PC-9 (cell line): ENCODE results near the gene CNDP1. TPM values are rescaled to one million over a fixed set of nuclear protein-coding genes. Genes with fewer than 3 reads are reported as not detected.

Experiments
- BruUV-seq: library from RNA; stranded (reverse); fragments of 400-500 nt; replicated peaks from 2 replicates; lab custom pipeline; 2021; lab: Mats Ljungman, UMichigan
- CTCF ChIA-PET: fragments of 300-600 bp; sonication (Branson Sonifier 250); formaldehyde crosslinking; loops from one replicate; lab custom pipeline; 2022; ENCODE audit warnings: antibody characterized with exemption; lab: Charles Lee
- POLR2A ChIA-PET: fragments of 300-600 bp; sonication (Branson Sonifier 250); formaldehyde crosslinking; loops from one replicate; lab custom pipeline; 2022; ENCODE audit warnings: antibody characterized with exemption; ENCODE audit not compliant: unreplicated experiment; lab: Charles Lee
- DNase-seq, 2 experiments: peaks; one replicate each; pipeline versions ENCODE4 v3.0.0 to v3.0.0-alpha.2; 2015 to 2022; ENCODE audit warnings: mixed read lengths in 1 of 2
- H2AFZ ChIP-seq: fragments of 200-600 bp; sonication (generic); 2 replicates; pipeline ENCODE4 v1.8.1; 2017; ENCODE audit warnings: antibody characterized with exemption
- H3F3A ChIP-seq: fragments of 200-600 bp; sonication (generic); 2 replicates; pipeline ENCODE4 v1.8.1; 2017; ENCODE audit warnings: antibody characterized with exemption, mild to moderate bottlenecking, low read depth; ENCODE audit not compliant: insufficient read depth
- H3K27ac ChIP-seq: fragments of 200-600 bp; sonication (generic); 2 replicates; pipeline ENCODE4 v1.6.1; 2016; ENCODE audit warnings: mixed run types
- H3K27me3 ChIP-seq: fragments of 200-600 bp; sonication (generic); 2 replicates; pipeline ENCODE4 v1.6.1; 2016; ENCODE audit warnings: low read depth, mixed run types; ENCODE audit not compliant: insufficient read depth
- H3K36me3 ChIP-seq: fragments of 200-600 bp; sonication (generic); 2 replicates; pipeline ENCODE4 v1.6.1; 2016; ENCODE audit warnings: low read depth, mixed run types
- H3K4me1 ChIP-seq: fragments of 200-600 bp; sonication (generic); replicated peaks from 2 replicates; pipeline ENCODE4 v1.6.1; 2016; ENCODE audit warnings: mixed run types; ENCODE audit not compliant: insufficient read depth
- H3K4me2 ChIP-seq: fragments of 200-600 bp; sonication (generic); 2 replicates; pipeline ENCODE4 v1.6.1; 2017; ENCODE audit warnings: mixed run types
- H3K4me3 ChIP-seq: fragments of 200-600 bp; sonication (generic); 2 replicates; pipeline ENCODE4 v1.6.1; 2016; ENCODE audit warnings: mixed run types
- H3K79me2 ChIP-seq: fragments of 200-600 bp; sonication (generic); 2 replicates; pipeline ENCODE4 v1.6.1; 2017; ENCODE audit warnings: low read depth, mixed run types
- H3K9me2 ChIP-seq: fragments of 200-600 bp; sonication (generic); 2 replicates; pipeline ENCODE4 v1.8.1; 2017; ENCODE audit warnings: mild to moderate bottlenecking; ENCODE audit not compliant: insufficient read depth
- H3K9me3 ChIP-seq: fragments of 200-600 bp; sonication (generic); 2 replicates; pipeline ENCODE4 v1.8.1; 2016; ENCODE audit warnings: low read depth; ENCODE audit not compliant: insufficient read depth
- H4K20me1 ChIP-seq: fragments of 200-600 bp; sonication (generic); 2 replicates; pipeline ENCODE4 v1.8.1; 2017; ENCODE audit not compliant: insufficient read depth
- CTCF ChIP-seq: fragments of 200-600 bp; sonication (generic); conservative IDR thresholded peaks from 2 replicates; pipeline ENCODE4 v1.6.1; 2017; ENCODE audit warnings: mixed run types, antibody characterized with exemption, mild to moderate bottlenecking, moderate library complexity
- EZH2 ChIP-seq: fragments of 200-600 bp; sonication (generic); IDR thresholded peaks from 2 replicates; pipeline ENCODE4 v1.8.0; 2017; ENCODE audit warnings: antibody characterized with exemption, low read depth
- intact Hi-C: fragments of 100-400 bp; cut with micrococcal nuclease; formaldehyde crosslinking; loops from one replicate; pipeline ENCODE4 v1.10.0; 2022; ENCODE audit not compliant: unreplicated experiment
- total RNA-seq: library from RNA; stranded (reverse); gene quantifications from 2 replicates; pipeline ENCODE4 v1.2.3, GENCODE V29; 2021

Gene CNDP1
- total RNA-seq, 1 experiment from 2014 or later: not detected

- no peak for TF ChIP-seq CTCF
- no peak for TF ChIP-seq EZH2
- Histone ChIP-seq H3K4me1 (no peaks in the 10 kb centered on the region), H4K20me1 (no peaks in the 10 kb centered on the region), H2AFZ (no peak overlapping the region), H3K9me3 (no peaks in the 10 kb centered on the region), H3K79me2 (no peaks in the 10 kb centered on the region), H3F3A (0 out of 2 replicates have a peak, but pooled peaks cover 8% of the 10 kb centered on the region), H3K27ac (no peak overlapping the region), H3K4me2 (no peak overlapping the region), H3K36me3 (0 out of 2 replicates have a peak, but pooled peaks cover 4% of the 10 kb centered on the region), H3K9me2 (no peaks in the 10 kb centered on the region), H3K27me3 (no peaks in the 10 kb centered on the region), H3K4me3 (no peak overlapping the region)
- no peak for DNase-seq
- no TSS peak for BruUV-seq
- ChIA-PET CTCF (no interaction called here), POLR2A (no interaction called here)
- intact Hi-C loops: no loop called here
Measured at GRCh38 chr18:74519320-74520095, 14.8 kb upstream of the CNDP1 start.

- intact Hi-C loops: no loop called here
- TF ChIP-seq CTCF: no peak
- TF ChIP-seq EZH2: no peak
- Histone ChIP-seq H3K4me2 (no peak overlapping the region), H3K79me2 (no peaks in the 10 kb centered on the region), H3F3A (0 out of 2 replicates have a peak, but pooled peaks cover 8% of the 10 kb centered on the region), H3K27me3 (no peaks in the 10 kb centered on the region), H4K20me1 (no peaks in the 10 kb centered on the region), H3K9me2 (no peaks in the 10 kb centered on the region), H3K36me3 (0 out of 2 replicates have a peak, but pooled peaks cover 4% of the 10 kb centered on the region), H3K4me3 (no peak overlapping the region), H2AFZ (no peak overlapping the region), H3K27ac (no peak overlapping the region), H3K4me1 (no peaks in the 10 kb centered on the region), H3K9me3 (no peaks in the 10 kb centered on the region)
- CTCF ChIA-PET: no interaction called here
- TSS peak; percentile 86 for BruUV-seq
- POLR2A ChIA-PET: no interaction called here
- DNase-seq: no peak
Measured at GRCh38 chr18:74520096-74520833, 14.0 kb upstream of the CNDP1 start.

GRCh38 chr18:74521068-74521725 is 13.1 kb upstream of the CNDP1 start:
- H3K4me2 ChIP-seq: no peak overlapping the region
- intact Hi-C loops: no loop called here
- peaks cover under 1% of the 10 kb centered on the region; the same call in 1 of the 2 replicates for H3K4me1 ChIP-seq
- H3F3A ChIP-seq: 0 out of 2 replicates have a peak, but pooled peaks cover 8% of the 10 kb centered on the region
- no peaks in the 10 kb centered on the region for H4K20me1 ChIP-seq
- H3K36me3 ChIP-seq: no peaks in the 10 kb centered on the region
- no peak overlapping the region for H3K27ac ChIP-seq
- POLR2A ChIA-PET: no interaction called here
- H3K4me3 ChIP-seq: no peak overlapping the region
- no peak overlapping the region for H2AFZ ChIP-seq
- no peaks in the 10 kb centered on the region for H3K9me3 ChIP-seq
- BruUV-seq: no TSS peak
- no peak for DNase-seq
- H3K9me2 ChIP-seq: no peaks in the 10 kb centered on the region
- CTCF ChIA-PET: no interaction called here
- H3K27me3 ChIP-seq: no peaks in the 10 kb centered on the region
- TF ChIP-seq EZH2: no peak
- no peak for TF ChIP-seq CTCF
- no peaks in the 10 kb centered on the region for H3K79me2 ChIP-seq
